HEK293T (cell line): ENCODE results near the gene UBXN11.

Experiments used
- BHLHE40 ChIP-seq: fragments of 450-650 bp; IDR thresholded peaks from 2 replicates; pipeline ENCODE4 v1.6.1; 2016; ENCODE audit warnings: mild to moderate bottlenecking, moderate library complexity, borderline replicate concordance
- FOXA1 ChIP-seq: fragments of 450-650 bp; IDR thresholded peaks from 2 replicates; pipeline ENCODE4 v1.6.1; 2016; ENCODE audit warnings: mild to moderate bottlenecking
- FOXK2 ChIP-seq: fragments of 450-650 bp; IDR thresholded peaks from 2 replicates; pipeline ENCODE4 v1.6.1; 2016; ENCODE audit warnings: mild to moderate bottlenecking
- FOXM1 ChIP-seq: fragments of 450-650 bp; IDR thresholded peaks from 2 replicates; pipeline ENCODE4 v1.6.1; 2017; ENCODE audit warnings: mild to moderate bottlenecking, borderline replicate concordance
- SP1 ChIP-seq: fragments of 450-650 bp; IDR thresholded peaks from 2 replicates; pipeline ENCODE4 v1.6.1; 2017
- SUZ12 ChIP-seq: fragments of 450-650 bp; IDR thresholded peaks from 2 replicates; pipeline ENCODE4 v1.6.1; 2016; ENCODE audit warnings: mild to moderate bottlenecking
- ZNF384 ChIP-seq: fragments of 450-650 bp; IDR thresholded peaks from 2 replicates; pipeline ENCODE4 v1.6.1; 2016

DNA sequence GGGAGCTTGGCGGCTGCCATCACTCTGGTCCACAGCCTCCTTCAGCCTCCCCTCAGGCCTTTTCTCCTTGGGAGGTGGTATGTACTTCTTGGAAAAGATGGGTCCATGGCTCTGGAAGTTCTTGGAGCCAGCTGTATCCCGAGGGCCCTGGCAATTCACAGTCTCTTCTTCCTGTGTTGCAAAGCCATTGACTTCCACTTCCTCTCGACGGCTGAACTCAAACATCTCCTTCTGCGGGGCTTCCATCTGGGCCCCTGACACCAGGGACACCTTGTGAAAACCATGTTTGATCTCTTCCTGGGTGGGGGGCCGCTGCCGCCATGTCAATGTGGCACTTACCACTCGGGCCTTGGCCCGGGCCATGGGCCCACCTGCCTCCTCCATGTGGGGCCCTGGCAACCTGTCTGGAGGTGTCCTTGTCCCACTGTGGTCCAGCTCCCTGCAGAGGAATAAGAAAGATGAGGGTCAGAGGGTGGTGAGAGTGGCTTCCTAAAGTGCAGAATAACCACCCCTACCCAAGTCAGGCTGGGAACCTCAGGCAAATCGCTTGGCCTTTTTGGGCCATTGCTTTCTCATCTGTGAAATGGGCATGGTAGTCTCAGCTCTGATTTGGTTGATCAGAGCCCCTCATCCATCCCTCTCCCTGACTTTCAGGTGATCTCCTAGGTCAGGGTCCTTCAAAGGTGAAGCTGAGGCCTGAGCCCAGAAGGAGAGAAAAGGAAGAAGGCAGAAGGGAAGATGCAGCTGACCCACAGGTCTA lies 40.0 kb upstream of the UBXN11 start:
- no peak for TF ChIP-seq FOXM1
- no peak for TF ChIP-seq SUZ12
- no peak for TF ChIP-seq FOXA1
- no peak for TF ChIP-seq BHLHE40
- no peak for TF ChIP-seq SP1
- TF ChIP-seq ZNF384 = no peak
- no peak for TF ChIP-seq FOXK2
